B cell (primary cell): ENCODE measurements around the gene KRTAP4-9.

Experiments
- CTCF ChIP-seq: fragments of 200-600 bp; IDR thresholded peaks from one replicate; pipeline ENCODE4 v1.8.0; 2022; ENCODE audit warnings: antibody characterized with exemption, mild to moderate bottlenecking
- EZH2 ChIP-seq: IDR thresholded peaks from 2 replicates; pipeline ENCODE4 v1.6.1; 2012; ENCODE audit warnings: borderline replicate concordance, low read depth, mild to moderate bottlenecking, moderate library complexity, low read length; ENCODE audit not compliant: insufficient read depth, poor library complexity, severe bottlenecking

GRCh38 chr17:41111151-41111885 is 6.1 kb downstream of the KRTAP4-9 start:
- no peak for TF ChIP-seq EZH2
- TF ChIP-seq CTCF, result no peak
